GM21447 (cell line): ENCODE results near the gene SHROOM1.
A peak's percentile ranks its signal among the peaks of the same experiment; 100 is the strongest.

Experiments used
- ATAC-seq: cut with Tn5 transposase; IDR thresholded peaks from one replicate; pipeline ENCODE4 v1.9.1; 2021; ENCODE audit not compliant: unreplicated experiment

Gene SHROOM1

GRCh38 chr5:132781029-132781428, 49.4 kb downstream of the SHROOM1 start:
- no peak for ATAC-seq

DNA sequence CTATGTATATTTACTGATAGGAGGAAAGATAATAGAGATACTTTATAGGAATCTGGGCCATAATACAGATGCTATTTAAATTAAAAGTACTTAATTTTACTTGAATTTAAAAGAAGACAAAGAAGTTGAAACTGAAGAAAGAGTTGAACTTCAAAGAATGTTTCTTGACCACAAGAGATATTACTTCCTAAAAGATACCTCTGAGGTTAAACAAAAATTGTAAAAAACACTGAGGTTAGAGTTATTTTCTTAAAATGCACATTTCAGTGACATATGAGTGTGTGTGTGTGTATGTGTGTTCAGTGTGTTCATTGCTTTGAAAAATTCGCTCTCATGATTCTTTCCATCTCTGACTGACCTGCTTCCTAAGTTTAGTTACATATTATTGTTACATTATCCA, 49.9 kb downstream of the SHROOM1 start:
- no peak for ATAC-seq

GRCh38 chr5:132779961-132780360, 50.5 kb downstream of the SHROOM1 start:
- ATAC-seq: no peak

GRCh38 chr5:132778856-132779255, 51.6 kb downstream of the SHROOM1 start:
- no peak for ATAC-seq

- ATAC-seq: no peak
Measured at GRCh38 chr5:132778129-132778528, 52.3 kb downstream of the SHROOM1 start.

DNA sequence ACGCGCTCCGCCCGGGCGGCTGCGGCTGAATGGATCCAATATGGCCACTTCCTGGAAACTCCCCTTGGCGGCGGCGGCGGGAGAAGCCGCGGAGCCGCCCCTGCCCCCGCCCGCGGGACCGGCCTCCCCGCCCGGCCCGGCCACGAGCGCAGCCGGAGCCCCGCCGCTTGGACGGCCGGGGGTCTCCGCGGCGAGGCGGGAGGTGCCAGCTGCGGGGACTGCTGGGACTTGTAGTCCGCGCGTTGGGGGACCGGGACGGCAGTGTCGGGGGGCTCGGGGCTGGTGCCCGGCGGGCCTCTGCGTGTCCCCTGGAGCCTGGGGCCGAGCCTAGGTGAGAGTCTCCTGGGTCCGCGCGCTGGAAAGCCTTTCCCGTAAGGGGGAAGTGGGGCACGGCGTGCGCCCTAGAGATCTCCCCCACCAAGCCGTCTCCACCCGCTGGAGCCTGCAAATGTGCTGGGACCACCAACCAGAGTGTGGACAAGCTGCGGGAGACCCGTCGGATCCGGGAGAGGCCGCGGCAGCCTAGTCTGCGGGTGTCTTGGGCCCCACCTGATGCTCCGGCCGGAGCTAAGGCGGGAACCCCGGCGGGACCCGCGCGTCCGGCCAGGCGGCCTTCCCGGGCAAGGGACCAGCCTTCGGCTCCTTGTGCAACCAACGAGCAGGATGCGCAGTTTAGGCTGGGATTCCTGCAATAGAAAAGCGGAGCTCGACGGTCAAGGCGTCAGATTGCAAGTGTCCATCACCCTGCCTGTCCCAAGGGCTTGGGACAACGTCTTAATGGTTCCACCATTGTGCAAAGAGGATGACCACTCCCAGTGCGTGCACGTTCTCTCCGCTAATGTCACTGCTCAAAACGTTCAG, 53.0 kb downstream of the SHROOM1 start, which contains the start of gene SEPTIN8:
SEPTIN8 (minus strand) TSS at position 31 of the 861 bp plus-strand sequence. CDS start 102 bp downstream, outside the sequence.
- ATAC-seq: peak; percentile 69

GRCh38 chr5:132776938-132777208, 53.6 kb downstream of the SHROOM1 start:
- no peak for ATAC-seq

DNA sequence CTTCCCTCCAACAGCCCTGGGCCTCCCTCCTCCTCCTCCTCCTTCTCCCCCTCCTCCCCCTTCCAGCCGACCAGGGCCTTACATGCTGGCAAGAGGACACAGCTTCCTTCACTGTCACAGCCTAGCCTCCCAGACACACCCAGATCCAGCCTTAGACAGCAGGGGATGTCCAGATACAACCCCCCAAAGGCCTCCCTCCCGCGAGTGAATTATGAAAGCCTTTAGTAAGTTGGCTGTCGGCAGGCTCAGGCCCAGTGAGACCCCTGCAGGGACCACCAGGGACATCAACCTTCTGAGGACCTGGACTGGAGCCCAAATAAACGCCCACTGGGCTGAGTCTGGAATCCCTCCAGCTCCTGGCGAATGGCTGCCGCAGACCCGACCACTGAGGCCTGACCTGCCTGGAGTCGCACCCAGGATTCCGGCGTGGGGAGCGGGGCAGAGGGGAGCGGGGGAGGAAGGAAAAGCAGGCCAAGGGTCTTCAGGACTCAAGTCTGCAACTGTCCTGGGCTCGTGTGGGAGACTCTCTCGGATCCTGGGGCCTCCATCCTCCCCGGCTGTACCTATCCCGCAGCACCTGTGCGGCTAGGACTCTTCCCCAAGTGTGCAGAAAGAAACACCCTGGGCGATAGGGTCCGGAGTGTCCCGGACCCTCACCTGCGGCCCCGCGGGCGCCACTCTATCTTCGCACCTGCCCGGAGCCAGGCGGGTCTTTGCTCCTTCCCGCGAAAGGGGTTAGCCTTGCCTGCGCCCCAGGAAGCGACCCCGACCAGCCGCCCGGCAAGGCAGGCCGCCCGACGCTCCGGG, 54.1 kb downstream of the SHROOM1 start:
- ATAC-seq: peak; percentile 23

GRCh38 chr5:132775476-132775961, 54.9 kb downstream of the SHROOM1 start:
- ATAC-seq: no peak

DNA sequence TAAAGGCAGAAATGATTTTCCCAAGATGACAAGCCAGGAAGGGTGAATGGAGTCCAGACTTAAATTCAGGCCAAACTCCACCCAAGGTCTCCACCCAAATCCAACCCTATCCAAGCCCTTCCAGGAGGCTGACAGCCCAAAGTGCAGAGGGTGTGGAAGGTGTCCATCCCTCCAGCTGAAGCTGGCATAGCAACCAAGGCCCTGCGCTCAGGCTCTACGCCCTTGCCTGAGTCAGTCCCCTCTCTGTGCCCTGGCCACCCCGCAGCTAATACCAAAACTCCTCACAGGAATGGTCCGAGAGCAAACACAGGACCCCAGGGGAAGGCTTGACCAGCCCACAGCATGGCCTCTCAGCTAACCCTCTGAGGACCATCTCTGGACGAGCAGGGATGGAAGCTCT, 55.6 kb downstream of the SHROOM1 start:
- ATAC-seq: no peak

- ATAC-seq: no peak
Measured at GRCh38 chr5:132774406-132774805, 56.0 kb downstream of the SHROOM1 start.

DNA sequence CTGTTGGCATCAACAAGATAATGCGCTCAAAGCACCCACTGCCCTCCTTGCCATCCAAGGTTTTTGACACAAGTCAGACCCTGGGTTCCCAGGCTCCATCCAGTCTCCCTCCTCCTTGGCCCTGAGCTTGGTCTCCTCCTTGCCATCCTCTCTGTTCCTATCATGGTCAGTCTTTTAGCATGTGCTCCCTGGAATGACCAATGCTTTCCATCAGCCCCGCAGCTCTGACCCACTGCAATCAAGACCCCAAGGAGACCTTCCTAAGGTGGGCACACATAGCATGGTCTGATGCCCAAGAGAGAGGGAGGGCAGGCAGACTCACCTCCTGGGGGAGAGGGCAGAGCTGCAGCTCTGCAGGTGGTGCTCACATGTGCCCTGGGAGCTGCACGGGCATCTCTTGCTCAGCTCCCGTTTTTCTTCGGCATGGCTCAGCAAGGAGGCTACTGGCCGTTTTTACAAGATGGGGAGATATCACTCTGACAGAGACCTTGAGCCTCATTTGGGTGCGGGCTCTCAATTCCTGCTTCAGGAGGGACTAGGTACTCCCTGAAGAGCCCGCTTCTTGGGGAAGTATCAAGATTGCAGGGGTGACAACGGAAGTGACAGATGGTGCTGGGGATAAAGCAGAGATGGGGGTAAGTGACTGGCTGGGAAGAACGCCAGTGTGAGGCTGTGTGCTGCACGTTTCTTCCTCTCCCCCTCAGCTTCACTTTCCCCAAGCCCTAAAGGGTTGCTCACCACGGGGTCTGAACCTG, 56.7 kb downstream of the SHROOM1 start:
- no peak for ATAC-seq

- no peak for ATAC-seq
Measured at GRCh38 chr5:132773114-132773513, 57.3 kb downstream of the SHROOM1 start.

GRCh38 chr5:132772291-132773070, 58.0 kb downstream of the SHROOM1 start:
- no peak for ATAC-seq
